SK-N-SH (cell line): ENCODE measurements around the gene LHPP. TPM values are rescaled to one million over a fixed set of nuclear protein-coding genes. Genes with fewer than 3 reads are reported as not detected.

ENCODE experiments used
- CTCF ChIA-PET: fragments of 300-600, 350-600 bp; formaldehyde crosslinking; extraction: SDS; loops from one replicate; lab custom pipeline; 2021; lab: Yijun Ruan, JAX
- POLR2A ChIA-PET: fragments of 350-600 bp; sonication (Branson Sonifier 250); formaldehyde crosslinking; extraction: SDS; loops from one replicate; lab custom pipeline; 2020; ENCODE audit warnings: antibody characterized with exemption, inconsistent platforms; lab: Yijun Ruan, JAX
- DNase-seq: peaks from one replicate; pipeline ENCODE4 v3.0.0; 2012
- H2AFZ ChIP-seq: fragments of 200-600 bp; sonication (generic); 2 replicates; pipeline ENCODE4 v1.8.1; 2016; ENCODE audit warnings: antibody characterized with exemption, mild to moderate bottlenecking, low read depth
- H3F3A ChIP-seq: fragments of 200-600 bp; sonication (generic); replicated peaks from 2 replicates; pipeline ENCODE3; 2016; ENCODE audit warnings: antibody characterized with exemption, mild to moderate bottlenecking; ENCODE audit not compliant: insufficient read depth
- H3K27ac ChIP-seq, 2 experiments: fragments of 200-500 bp in 1 of 2; fragments of 200-600 bp in 1 of 2; sonication (Bioruptor generic) in 1 of 2; sonication (generic), shearing (Covaris generic) in 1 of 2; 2 replicates each; pipeline versions ENCODE4 v1.5.1 to v1.6.1; 2014 to 2016; ENCODE audit warnings: low read depth in 2 of 2, inconsistent platforms in 1 of 2, low read length in 1 of 2, mild to moderate bottlenecking in 1 of 2, mixed read lengths in 1 of 2
- H3K27me3 ChIP-seq: fragments of 200-600 bp; sonication (generic), shearing (Covaris generic); 2 replicates; pipeline ENCODE4 v1.6.1; 2016; ENCODE audit warnings: mixed run types; ENCODE audit not compliant: insufficient read depth
- H3K36me3 ChIP-seq, 2 experiments: fragments of 200-500 bp in 1 of 2; fragments of 200-600 bp in 1 of 2; sonication (Bioruptor generic) in 1 of 2; sonication (generic) in 1 of 2; replicated peaks in 1 of 2; 2 replicates each; pipeline versions ENCODE3 to v1.5.1; 2014 to 2016; ENCODE audit warnings: low read length in 1 of 2, mild to moderate bottlenecking in 1 of 2; ENCODE audit not compliant: insufficient read depth in 2 of 2, control insufficient read depth in 1 of 2
- H3K4me1 ChIP-seq, 2 experiments: fragments of 200-500 bp in 1 of 2; fragments of 200-600 bp in 1 of 2; sonication (Bioruptor generic) in 1 of 2; sonication (generic), shearing (Covaris generic) in 1 of 2; 2 replicates each; pipeline versions ENCODE4 v1.5.1 to v1.6.1; 2014 to 2016; ENCODE audit warnings: low read depth in 1 of 2, low read length in 1 of 2, mixed run types in 1 of 2; ENCODE audit not compliant: insufficient read depth in 2 of 2, control insufficient read depth in 1 of 2
- H3K4me2 ChIP-seq: fragments of 200-600 bp; sonication (generic), shearing (Covaris generic); 2 replicates; pipeline ENCODE4 v1.6.1; 2017; ENCODE audit warnings: mixed run types
- H3K4me3 ChIP-seq, 2 experiments: fragments of 200-500 bp in 1 of 2; fragments of 200-600 bp in 1 of 2; sonication (Bioruptor generic) in 1 of 2; sonication (generic), shearing (Covaris generic) in 1 of 2; 2 replicates each; pipeline versions ENCODE4 v1.5.1 to v1.8.1; 2014 to 2016; ENCODE audit warnings: low read depth in 2 of 2, inconsistent platforms in 1 of 2, low read length in 1 of 2, mild to moderate bottlenecking in 1 of 2, mixed read lengths in 1 of 2, moderate library complexity in 1 of 2
- H3K79me2 ChIP-seq: fragments of 200-600 bp; sonication (generic); 2 replicates; pipeline ENCODE4 v1.8.1; 2017; ENCODE audit warnings: mild to moderate bottlenecking; ENCODE audit not compliant: insufficient read depth
- H3K9ac ChIP-seq: fragments of 200-600 bp; sonication (generic); 2 replicates; pipeline ENCODE4 v1.6.1; 2017; ENCODE audit warnings: mixed run types
- H3K9me2 ChIP-seq: fragments of 200-600 bp; sonication (generic); 2 replicates; pipeline ENCODE4 v1.6.1; 2017; ENCODE audit warnings: mixed run types
- H3K9me3 ChIP-seq: fragments of 200-600 bp; sonication (generic); 2 replicates; pipeline ENCODE4 v1.6.1; 2017; ENCODE audit warnings: mixed run types, mild to moderate bottlenecking, moderate library complexity
- H4K20me1 ChIP-seq: fragments of 200-600 bp; sonication (generic); 2 replicates; pipeline ENCODE4 v1.6.1; 2017; ENCODE audit warnings: mild to moderate bottlenecking, mixed run types; ENCODE audit not compliant: insufficient read depth
- CHD2 ChIP-seq: fragments of 150-350 bp; IDR thresholded peaks from 2 replicates; pipeline ENCODE4 v1.6.1; 2018; ENCODE audit warnings: low read length; ENCODE audit not compliant: partially characterized antibody
- ELF1 ChIP-seq: IDR thresholded peaks from 2 replicates; pipeline ENCODE4 v1.4.0; 2012
- EP300 ChIP-seq, 2 experiments: IDR thresholded peaks; 2 replicates each; pipeline versions ENCODE4 v1.4.0 to v1.6.1; 2012; ENCODE audit warnings: borderline replicate concordance in 1 of 2, low read depth in 1 of 2, low read length in 1 of 2
- EZH2phosphoT487 ChIP-seq: fragments of 200-600 bp; sonication (generic); IDR thresholded peaks from 2 replicates; pipeline ENCODE4 v1.6.1; 2017; ENCODE audit warnings: low read depth, mixed run types, mild to moderate bottlenecking, antibody characterized with exemption, moderate library complexity, borderline replicate concordance
- FOXJ3 ChIP-seq: sonication (generic); formaldehyde crosslinking; IDR thresholded peaks from 2 replicates; pipeline ENCODE4 v1.5.1; 2020; ENCODE audit warnings: mild to moderate bottlenecking, missing genetic modification reagents
- FOXM1 ChIP-seq: IDR thresholded peaks from 2 replicates; pipeline ENCODE4 v1.4.0; 2012; ENCODE audit warnings: low read depth, mild to moderate bottlenecking
- JUND ChIP-seq: IDR thresholded peaks from 2 replicates; pipeline ENCODE4 v1.4.0; 2012
- MEF2A ChIP-seq: IDR thresholded peaks from 2 replicates; pipeline ENCODE4 v1.4.0; 2012; ENCODE audit warnings: low read depth, borderline replicate concordance
- MXI1 ChIP-seq: IDR thresholded peaks from 2 replicates; pipeline ENCODE4 v1.6.1; 2012; ENCODE audit warnings: mild to moderate bottlenecking, low read depth, low read length, improper control_type of control experiment
- NRF1 ChIP-seq: IDR thresholded peaks from 2 replicates; pipeline ENCODE4 v1.6.1; 2012; ENCODE audit warnings: low read depth, mild to moderate bottlenecking, low read length
- POLR2AphosphoS5 ChIP-seq: IDR thresholded peaks from 2 replicates; pipeline ENCODE4 v1.6.1; 2012; ENCODE audit warnings: low read depth, low read length
- RCOR1 ChIP-seq: fragments of 150-350 bp; IDR thresholded peaks from 2 replicates; pipeline ENCODE4 v1.6.1; 2017; ENCODE audit warnings: antibody characterized with exemption, low read length
- SMC3 ChIP-seq: IDR thresholded peaks from 2 replicates; pipeline ENCODE4 v1.6.1; 2012; ENCODE audit warnings: low read depth, low read length, improper control_type of control experiment
- YY1 ChIP-seq: IDR thresholded peaks from 2 replicates; pipeline ENCODE4 v1.4.0; 2012; ENCODE audit warnings: low read depth, mild to moderate bottlenecking
- WGBS: methylation state at CpG from one replicate; pipeline ENCODE4 v1.1.6; 2017; ENCODE audit warnings: low lambda C conversion rate; 5-methylcytosine and 5-hydroxymethylcytosine counted together
- polyA plus RNA-seq, 3 experiments: library from polyadenylated mRNA; depleted of rRNA; stranded (reverse); fragments of >200 nt; gene quantifications; 2 replicates each; pipeline ENCODE4 v1.2.3, GENCODE V29; 2012
- TF ChIP-seq, protein P1 (sequence below): IDR thresholded peaks from 2 replicates; pipeline ENCODE4 v1.4.0; 2012; ENCODE audit warnings: low read depth, borderline replicate concordance
- TF ChIP-seq, protein P2 (sequence below): IDR thresholded peaks from 2 replicates; pipeline ENCODE4 v1.4.0; 2012; ENCODE audit warnings: low read depth, borderline replicate concordance
- TF ChIP-seq, protein P3 (sequence below): fragments of 150-350 bp; IDR thresholded peaks from 2 replicates; pipeline ENCODE4 v1.6.1; 2017; ENCODE audit warnings: antibody characterized with exemption, low read length, low read depth, borderline replicate concordance
- TF ChIP-seq, protein P4 (sequence below): IDR thresholded peaks from 2 replicates; pipeline ENCODE4 v1.6.1; 2012; ENCODE audit warnings: mild to moderate bottlenecking, low read depth, low read length, moderate library complexity

LHPP gene
- polyA plus RNA-seq, 1 of the 3 experiments (the other 2 are of a cell fraction), result 29.8 TPM

- TF ChIP-seq EZH2phosphoT487 (no peak), ELF1 (no peak), MXI1 (no peak), FOXM1 (no peak)
These were observed 29.5 kb downstream of the LHPP start (continued) for GRCh38 chr10:124491105-124491504.

DNA sequence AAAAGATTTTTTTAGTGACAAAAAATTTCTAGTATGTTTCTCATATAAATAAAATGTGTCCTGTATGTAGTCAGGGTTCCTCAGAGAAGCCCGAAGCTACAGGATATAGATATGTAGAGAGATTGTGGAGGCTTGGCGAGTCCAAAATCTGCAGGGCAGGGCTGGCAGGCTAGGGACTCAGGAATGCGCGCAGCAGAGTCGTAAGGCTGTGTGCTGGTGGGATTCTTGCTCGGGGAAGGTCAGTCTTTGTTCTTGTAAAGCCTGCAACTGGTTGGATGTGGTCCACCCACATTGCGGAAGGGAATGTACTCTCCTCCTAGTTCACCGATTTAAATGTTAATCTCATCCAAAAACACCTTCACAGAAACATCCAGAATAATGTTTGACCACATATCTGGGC, 30.6 kb downstream of the LHPP start:
- Histone ChIP-seq H3K36me3 (peaks cover 3 to 6% of the 10 kb centered on the region in 2 experiments), H3K4me1 (peaks cover 0 to 18% of the 10 kb centered on the region in 2 experiments; a peak in 1 of 4 replicates), H3K9me3 (no peaks in the 10 kb centered on the region), H3K4me2 (no peak overlapping the region), H2AFZ (no peak overlapping the region), H3K27ac (no peak overlapping the region), H4K20me1 (no peaks in the 10 kb centered on the region), H3K9ac (no peak overlapping the region), H3K4me3 (no peak overlapping the region), H3K9me2 (no peaks in the 10 kb centered on the region), H3K27me3 (no peaks in the 10 kb centered on the region), H3K79me2 (no peaks in the 10 kb centered on the region), H3F3A (no peaks in the 10 kb centered on the region)
- CTCF ChIA-PET, result interaction anchor here (1.0 kb wide), 1 partner anchor 12 kb away, joined by 3 read pairs; no protein-coding TSS in a partner anchor
- 94% methylated on average over 8 of the region's 8 CpGs for WGBS
- POLR2A ChIA-PET, result no interaction called here
- TF ChIP-seq FOXJ3 (CRISPR knock-in tag) (no peak), EP300 (IDR thresholded peaks at IDR 0.05; ENCODE audit: borderline replicate concordance in 1 of 2, low read depth in 1 of 2, low read length in 1 of 2) (no peak), POLR2AphosphoS5 (no peak)
- DNase-seq, result no peak

DNA sequence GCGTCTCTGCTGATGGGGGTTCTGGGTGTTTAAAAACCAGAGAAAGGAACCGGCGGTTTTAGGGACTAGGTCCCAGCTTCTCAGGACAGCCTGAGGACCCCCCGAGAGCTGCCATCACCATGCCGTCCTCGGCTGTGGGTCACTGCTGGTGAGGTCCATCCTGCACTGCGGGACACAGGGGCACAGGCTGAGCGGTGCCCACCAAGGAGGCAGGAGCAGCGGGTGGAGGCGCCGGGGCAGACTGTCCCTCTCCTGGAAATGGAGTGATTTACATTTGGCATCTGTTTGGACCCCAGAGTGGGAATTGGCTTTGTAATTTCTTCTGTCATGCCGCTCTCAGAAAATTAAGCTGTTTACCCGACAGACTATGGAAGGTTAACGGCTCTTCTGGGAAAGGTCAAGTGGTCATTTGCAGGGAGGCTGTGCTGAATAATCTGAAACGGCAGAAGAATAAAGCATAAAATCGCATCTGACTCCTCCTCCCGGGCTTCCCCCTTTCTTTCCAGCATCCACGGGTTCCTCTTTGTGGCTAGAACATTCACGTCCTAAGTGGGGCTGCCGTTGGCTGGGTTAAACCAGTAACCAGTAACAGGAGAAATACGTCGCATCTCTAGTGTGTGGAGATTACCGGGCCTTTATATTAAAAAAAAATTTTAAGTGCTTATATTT, 31.7 kb downstream of the LHPP start:
- CTCF ChIA-PET, result interaction anchor here (0.6 to 1.0 kb wide), 2 partner anchors 11 to 95 kb away, joined by 3 read pairs; no protein-coding TSS in a partner anchor
- TF ChIP-seq, protein P1, sequence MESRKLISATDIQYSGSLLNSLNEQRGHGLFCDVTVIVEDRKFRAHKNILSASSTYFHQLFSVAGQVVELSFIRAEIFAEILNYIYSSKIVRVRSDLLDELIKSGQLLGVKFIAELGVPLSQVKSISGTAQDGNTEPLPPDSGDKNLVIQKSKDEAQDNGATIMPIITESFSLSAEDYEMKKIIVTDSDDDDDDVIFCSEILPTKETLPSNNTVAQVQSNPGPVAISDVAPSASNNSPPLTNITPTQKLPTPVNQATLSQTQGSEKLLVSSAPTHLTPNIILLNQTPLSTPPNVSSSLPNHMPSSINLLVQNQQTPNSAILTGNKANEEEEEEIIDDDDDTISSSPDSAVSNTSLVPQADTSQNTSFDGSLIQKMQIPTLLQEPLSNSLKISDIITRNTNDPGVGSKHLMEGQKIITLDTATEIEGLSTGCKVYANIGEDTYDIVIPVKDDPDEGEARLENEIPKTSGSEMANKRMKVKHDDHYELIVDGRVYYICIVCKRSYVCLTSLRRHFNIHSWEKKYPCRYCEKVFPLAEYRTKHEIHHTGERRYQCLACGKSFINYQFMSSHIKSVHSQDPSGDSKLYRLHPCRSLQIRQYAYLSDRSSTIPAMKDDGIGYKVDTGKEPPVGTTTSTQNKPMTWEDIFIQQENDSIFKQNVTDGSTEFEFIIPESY, result no peak
- TF ChIP-seq RCOR1 (no peak), MEF2A (no peak), JUND (no peak), SMC3 (no peak), FOXM1 (no peak), FOXJ3 (CRISPR knock-in tag) (no peak), NRF1 (no peak), ELF1 (no peak), YY1 (no peak), CHD2 (no peak)
- TF ChIP-seq, protein P2, sequence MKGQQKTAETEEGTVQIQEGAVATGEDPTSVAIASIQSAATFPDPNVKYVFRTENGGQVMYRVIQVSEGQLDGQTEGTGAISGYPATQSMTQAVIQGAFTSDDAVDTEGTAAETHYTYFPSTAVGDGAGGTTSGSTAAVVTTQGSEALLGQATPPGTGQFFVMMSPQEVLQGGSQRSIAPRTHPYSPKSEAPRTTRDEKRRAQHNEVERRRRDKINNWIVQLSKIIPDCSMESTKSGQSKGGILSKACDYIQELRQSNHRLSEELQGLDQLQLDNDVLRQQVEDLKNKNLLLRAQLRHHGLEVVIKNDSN, result no peak
- TF ChIP-seq, protein P3, sequence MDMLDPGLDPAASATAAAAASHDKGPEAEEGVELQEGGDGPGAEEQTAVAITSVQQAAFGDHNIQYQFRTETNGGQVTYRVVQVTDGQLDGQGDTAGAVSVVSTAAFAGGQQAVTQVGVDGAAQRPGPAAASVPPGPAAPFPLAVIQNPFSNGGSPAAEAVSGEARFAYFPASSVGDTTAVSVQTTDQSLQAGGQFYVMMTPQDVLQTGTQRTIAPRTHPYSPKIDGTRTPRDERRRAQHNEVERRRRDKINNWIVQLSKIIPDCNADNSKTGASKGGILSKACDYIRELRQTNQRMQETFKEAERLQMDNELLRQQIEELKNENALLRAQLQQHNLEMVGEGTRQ, result no peak
- TF ChIP-seq, protein P4, sequence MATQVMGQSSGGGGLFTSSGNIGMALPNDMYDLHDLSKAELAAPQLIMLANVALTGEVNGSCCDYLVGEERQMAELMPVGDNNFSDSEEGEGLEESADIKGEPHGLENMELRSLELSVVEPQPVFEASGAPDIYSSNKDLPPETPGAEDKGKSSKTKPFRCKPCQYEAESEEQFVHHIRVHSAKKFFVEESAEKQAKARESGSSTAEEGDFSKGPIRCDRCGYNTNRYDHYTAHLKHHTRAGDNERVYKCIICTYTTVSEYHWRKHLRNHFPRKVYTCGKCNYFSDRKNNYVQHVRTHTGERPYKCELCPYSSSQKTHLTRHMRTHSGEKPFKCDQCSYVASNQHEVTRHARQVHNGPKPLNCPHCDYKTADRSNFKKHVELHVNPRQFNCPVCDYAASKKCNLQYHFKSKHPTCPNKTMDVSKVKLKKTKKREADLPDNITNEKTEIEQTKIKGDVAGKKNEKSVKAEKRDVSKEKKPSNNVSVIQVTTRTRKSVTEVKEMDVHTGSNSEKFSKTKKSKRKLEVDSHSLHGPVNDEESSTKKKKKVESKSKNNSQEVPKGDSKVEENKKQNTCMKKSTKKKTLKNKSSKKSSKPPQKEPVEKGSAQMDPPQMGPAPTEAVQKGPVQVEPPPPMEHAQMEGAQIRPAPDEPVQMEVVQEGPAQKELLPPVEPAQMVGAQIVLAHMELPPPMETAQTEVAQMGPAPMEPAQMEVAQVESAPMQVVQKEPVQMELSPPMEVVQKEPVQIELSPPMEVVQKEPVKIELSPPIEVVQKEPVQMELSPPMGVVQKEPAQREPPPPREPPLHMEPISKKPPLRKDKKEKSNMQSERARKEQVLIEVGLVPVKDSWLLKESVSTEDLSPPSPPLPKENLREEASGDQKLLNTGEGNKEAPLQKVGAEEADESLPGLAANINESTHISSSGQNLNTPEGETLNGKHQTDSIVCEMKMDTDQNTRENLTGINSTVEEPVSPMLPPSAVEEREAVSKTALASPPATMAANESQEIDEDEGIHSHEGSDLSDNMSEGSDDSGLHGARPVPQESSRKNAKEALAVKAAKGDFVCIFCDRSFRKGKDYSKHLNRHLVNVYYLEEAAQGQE, result no peak

More for the DNA sequence above, 31.7 kb downstream of the LHPP start:
- Histone ChIP-seq H3F3A (no peaks in the 10 kb centered on the region), H3K36me3 (peaks cover 3 to 6% of the 10 kb centered on the region in 2 experiments), H3K9ac (no peak overlapping the region), H3K9me2 (no peaks in the 10 kb centered on the region), H3K27ac (no peak overlapping the region), H3K4me3 (no peak overlapping the region), H4K20me1 (no peaks in the 10 kb centered on the region), H3K4me1 (peaks cover 0 to 26% of the 10 kb centered on the region in 2 experiments; a peak in 1 of 4 replicates), H3K9me3 (no peaks in the 10 kb centered on the region), H2AFZ (no peak overlapping the region), H3K4me2 (no peak overlapping the region), H3K79me2 (no peaks in the 10 kb centered on the region), H3K27me3 (no peaks in the 10 kb centered on the region)
- WGBS, result 78% methylated on average over 17 of the region's 23 CpGs
- POLR2A ChIA-PET, result no interaction called here
- no peak for DNase-seq
